GDM1 (cell line): Measurements from ENCODE around the gene DCP2.
A peak's percentile ranks its signal among the peaks of the same experiment; 100 is the strongest.
"Not testable (repeated sequence)": the region's sequence is repeated elsewhere in the genome, so short reads cannot be mapped to it uniquely, and the experiment has no call there.

Source experiments
- DNase-seq: peaks from one replicate; lab custom pipeline; 2025; lab: John Stamatoyannopoulos, UW

The DCP2 gene

DNA sequence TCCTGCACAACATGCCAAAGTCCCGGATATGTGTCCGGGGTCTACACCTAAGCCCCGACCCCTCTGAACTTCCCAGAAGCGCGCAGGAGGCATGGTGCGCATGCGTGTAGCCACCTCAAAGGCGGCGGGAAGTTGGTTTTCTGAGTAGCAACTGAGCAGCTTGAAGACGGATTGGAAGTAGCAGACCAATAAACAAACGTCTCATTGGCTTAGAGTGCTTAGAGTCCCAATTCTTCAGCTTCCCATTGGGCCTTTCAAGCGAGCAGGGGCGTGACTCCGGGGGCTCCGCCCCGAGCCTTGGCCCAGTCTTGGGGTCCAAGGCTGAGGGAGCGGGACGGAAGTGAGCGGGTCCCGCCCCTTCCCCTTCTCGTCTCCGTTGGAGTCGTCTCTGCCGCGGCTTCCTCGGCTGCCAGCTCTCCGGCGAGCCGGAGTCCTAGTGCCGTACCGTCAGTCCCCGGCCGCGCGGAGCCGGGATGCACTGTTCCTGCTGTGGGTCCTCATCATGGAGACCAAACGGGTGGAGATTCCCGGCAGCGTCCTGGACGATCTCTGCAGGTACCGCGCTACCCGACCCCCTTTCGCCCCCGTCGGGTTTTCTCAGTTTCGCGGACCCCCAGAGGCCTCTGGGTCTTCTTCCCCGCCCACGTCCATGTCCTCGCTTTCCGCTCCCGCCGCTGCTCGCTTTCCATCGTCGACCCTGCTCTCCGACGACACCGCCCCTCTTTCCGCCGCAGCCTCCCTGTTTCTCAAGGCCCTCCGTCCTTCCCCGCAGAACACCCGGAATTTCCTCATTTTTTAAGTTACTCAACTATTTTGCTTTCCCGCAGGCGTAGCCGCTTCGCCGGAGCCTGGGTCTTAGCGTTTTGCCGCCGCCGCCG, at the start of gene DCP2:
Gene DCP2 (plus strand): TSS at position 367 of the 878 bp plus-strand sequence. CDS start 136 bp downstream, at position 503.
- DNase-seq = peak; percentile 98

DNA sequence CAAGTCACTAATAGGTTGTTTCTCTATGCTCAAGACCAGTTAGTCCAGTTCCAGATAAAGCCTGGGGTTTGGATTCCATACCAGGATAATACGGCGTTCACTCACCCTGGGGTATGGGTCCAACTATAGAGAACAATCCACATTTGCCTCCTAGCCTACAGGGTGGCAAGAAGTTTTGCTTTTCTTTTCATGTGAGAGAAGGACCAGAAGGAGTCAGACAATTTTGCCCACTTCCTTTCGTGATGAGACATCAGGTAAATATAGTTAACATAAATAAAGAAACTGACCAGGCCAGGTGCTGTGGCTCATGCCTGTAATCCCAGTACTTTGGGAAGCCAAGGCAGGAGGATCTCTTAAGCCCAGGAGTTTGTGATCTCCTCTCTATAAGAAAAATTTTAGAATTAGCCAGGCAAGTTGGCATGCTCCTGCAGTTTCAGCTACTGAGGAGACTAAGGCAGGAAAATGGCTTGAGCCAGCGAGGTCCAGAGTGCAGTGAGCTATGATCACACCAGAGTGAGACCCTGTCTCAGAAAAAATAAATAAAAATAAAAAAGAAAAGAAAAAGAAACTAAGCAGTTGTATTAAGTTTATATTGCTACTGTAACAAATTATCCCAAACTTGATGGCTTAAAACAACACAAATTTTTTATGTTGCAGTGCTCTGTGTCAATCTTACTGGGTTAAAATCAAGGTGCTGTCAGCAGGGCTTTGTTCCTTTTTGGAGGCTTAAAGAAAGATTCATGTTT, 47.1 kb upstream of the DCP2 start:
- DNase-seq = no peak

DNA sequence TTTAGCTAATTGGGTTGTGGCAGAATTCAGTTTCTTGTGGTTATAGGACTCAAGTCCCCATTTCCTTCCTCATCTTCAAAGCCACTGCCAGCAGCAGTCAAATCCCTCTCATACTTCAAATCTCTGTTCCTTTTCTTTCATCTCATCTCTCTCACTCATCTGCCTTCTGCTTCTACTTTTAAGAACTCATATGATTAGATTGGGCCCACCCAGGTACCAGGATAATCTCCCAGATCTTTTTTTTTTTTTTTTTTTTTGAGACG, 46.6 kb upstream of the DCP2 start:
- DNase-seq = peak; percentile 50

DNA sequence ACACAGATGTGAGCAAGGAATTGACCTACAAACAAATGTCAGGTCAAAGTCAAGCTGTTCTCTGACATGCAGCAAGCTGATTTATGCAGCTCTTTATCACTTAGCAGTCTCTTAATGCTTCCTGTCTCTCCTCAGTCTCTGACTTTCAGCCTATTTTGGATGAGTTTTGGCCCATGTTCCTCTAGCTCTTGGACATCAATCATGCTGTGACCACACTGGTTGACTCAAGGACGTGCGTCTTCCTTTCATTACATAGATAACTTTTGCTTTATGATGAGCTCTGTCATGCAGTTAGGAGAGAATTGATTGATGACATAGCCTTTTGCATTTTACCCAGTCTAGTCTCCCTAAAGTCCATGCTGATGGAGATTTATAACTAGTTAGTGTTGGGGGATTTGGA, 45.1 kb upstream of the DCP2 start:
- DNase-seq = no peak

DNA sequence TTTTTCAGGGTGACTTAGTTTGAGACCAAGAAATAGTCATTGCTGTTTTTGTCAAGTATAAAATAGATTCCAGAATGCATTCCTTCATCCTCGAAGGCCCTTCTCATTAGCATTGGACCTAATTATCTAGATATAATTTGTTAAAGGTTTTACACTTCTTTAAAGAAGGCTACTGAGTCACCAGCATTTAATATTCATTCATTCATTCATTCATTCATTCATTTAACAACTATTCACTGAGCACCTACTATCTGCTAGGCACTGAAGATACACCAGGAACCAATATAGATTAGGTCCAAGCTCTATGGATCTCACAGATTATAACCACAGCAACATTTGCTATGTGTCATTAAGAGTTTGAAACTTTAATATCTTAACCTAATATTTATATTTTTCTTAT, 43.5 kb upstream of the DCP2 start:
- DNase-seq = no peak

DNA sequence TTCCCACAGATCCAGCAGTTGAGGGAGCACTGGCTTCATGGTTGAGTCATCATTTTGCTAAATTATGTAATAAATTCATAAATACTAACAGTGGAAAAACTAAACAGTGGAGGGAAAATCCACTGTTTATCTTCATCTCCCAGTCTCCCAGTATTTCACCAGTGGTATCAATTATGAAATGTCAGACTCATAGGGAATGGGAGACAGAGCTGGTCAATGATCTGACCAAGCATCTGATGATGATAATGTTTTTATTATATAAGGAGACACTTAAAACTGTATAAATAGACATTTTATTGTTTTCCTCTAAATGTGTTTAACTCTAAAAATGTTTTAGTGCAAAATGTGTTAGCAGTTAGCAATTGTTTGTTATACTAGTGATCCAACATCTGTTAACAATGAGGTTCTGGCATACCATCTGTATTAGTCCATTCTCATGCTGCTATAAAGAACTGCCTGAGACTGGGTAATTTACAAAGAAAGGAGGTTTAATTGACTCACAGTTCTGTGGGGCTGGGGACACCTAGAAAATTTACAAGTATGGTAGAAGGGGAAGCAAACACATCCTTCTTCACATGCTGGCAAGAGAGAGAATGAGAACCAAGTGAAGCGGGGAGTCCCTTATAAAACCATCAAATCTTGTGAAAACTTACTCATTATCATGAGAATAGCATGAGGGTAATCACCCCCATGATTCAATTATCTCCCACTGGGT, 42.8 kb upstream of the DCP2 start:
- DNase-seq = no peak

DNA sequence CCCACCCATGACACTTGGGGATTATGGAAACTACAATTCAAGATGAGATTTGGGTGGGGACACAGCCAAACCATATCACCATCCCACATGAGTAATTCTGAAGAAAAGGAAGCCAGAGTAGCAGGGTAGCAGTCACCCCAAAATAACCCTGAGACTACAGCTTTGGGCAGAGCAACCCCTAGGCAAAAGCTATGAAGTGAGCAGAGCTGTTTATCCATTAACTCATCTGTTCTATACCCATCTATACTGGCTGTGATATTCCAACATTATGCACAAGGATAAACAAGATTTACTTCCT, 42.3 kb upstream of the DCP2 start:
- DNase-seq = no peak

DNA sequence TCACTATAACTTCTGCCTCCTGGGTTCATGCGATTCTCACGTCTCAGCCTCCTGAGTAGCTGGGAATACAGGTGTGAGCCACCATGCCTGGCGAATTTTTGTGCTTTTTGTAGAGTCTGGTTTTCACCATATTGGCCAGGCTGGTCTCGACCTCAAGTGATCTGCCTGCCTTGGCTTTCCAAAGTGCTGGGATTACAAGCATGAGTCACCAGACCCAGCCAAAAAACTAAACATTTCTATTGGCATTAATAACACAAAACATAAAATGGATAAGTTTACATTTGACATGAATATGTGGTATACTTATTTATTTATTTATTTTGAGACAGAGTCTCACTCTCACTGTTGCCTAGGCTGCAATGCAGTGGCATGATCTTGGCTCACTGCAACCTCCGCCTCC, 40.9 kb upstream of the DCP2 start:
- DNase-seq = no peak

DNA sequence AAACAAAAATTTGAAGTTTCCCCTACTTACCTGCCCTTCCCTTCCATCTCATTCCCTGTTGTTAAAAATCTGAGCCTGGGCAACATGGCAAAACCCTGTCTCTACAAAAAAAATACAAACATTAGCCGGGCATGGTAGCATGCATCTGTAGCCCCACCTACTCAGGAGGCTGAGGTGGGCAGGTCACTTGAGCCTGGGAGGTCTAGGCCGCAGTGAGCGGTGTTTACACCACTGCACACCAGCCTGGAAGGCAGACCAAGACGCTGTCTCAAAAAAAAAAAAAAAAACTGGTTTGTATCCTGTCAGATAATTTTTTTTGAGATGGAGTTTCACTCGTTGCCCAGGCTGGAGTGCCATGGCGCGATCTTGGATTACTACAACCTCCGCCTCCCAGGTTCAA, 38.3 kb upstream of the DCP2 start:
- no peak for DNase-seq

DNA sequence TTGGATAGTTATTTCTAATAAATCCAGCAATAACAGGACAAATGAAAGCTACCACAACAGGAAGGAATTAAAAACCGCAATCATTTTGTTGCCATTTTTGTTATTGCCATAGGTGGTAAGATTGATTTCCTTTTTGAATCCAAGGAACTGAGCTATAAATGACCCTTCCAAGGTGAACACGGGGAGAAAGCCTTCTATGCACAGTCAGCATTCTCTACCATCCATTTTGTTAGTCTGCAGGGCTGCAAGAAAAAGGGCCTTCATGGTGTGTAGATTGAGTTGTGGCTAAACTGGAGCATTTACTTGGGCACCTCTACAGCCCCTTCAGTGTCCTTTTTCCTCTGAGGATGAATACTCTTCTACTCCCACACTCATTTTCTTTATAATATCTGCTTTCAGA, 35.9 kb upstream of the DCP2 start:
- DNase-seq = no peak

DNA sequence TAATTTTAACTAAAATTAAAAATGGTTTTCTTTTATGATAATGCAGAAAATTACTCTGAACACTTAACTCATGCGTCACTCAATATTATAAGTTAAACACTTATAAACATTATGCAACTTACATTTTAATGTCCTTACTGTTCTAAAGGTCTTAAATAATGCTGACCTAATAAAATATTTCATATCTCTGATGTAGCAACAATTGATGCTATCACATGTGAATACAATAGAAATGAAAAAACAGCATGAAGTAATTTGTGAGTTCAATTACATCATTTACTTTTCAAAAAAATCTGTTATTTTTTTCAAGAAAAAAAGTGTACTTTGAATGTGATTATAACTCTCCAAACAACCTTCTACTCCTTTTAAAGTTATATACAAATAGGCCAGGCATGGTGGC, 28.1 kb upstream of the DCP2 start:
- DNase-seq = no peak

DNA sequence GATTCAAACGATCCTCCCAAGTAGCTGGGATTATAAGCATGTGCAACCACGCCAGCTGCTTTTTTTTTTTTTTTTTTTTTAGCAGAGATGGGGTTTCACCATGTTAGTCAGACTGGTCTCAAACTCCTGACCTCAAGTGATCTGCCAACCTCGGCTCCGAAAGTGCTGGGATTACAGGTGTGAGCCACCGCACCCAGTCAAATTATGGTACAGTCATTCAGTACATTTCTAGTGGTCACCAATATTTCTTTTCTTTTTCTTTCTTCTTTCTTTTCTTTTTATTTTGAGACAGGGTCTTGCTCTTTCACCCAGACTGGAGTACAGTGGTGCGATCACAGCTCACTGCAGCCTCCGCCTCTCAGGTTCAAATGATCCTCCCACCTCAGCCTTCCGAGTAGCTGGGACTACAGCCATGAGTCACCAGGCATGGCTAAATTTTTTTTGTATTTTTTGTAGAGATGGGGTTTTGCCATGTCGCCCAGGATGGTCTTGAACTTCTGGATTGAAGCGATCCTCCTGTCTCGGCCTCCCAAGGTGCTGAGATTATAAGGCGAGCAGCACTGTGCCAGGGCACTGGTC, 25.4 kb upstream of the DCP2 start:
- no peak for DNase-seq

DNA sequence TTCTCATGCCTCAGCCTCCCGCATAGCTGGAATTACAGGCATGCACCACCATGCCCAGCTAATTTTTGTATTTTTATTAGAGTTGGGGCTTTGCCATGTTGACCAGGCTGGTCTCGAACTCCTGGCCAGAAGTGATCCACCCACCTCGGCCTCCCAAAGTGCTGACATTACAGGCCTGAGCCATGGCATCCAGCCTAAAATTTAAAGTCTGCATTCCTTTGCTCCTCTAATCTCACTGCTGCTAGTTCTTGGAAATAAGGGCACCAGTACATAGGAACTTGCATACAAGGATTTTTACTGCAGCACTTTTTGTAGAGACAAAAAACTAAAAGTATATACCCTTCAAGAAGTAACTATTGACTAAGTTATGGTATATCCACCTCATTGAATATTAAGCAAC, 20.0 kb upstream of the DCP2 start:
- no peak for DNase-seq

DNA sequence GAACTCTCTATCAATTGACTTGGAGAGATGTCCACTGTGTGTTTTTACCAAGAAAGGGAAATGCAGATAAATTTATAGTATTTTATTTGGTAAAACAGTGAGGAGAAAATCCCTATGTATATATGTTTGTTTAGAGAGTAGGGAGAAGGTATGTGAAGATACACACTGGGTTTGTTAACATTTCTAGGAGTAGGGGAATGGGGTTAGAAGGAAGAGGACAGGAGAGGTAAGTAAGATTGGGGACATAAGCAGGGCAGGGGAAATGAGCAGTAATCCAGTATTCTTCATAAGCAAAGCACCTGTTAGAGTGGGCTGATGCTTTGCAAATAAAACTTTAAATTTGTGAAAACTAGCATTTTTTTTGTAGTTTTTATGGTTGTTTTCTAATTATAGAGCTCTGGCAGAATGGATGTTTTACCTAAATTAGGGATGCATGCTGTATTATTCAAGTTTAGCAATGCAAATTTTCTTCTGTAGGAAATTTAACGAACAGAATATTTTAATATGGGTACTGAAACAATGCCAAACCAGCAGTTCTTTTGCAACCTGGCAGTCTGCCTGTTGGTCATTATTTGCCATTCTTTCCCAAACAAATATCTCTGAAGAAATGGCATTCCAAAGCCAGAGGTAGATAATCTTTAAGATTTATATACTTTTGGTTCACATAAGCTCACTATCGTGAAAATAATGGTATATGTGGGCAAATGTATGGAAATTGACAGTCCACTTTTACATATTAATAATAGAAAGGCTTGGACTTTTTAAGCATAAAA, 19.4 kb upstream of the DCP2 start:
- DNase-seq = no peak

DNA sequence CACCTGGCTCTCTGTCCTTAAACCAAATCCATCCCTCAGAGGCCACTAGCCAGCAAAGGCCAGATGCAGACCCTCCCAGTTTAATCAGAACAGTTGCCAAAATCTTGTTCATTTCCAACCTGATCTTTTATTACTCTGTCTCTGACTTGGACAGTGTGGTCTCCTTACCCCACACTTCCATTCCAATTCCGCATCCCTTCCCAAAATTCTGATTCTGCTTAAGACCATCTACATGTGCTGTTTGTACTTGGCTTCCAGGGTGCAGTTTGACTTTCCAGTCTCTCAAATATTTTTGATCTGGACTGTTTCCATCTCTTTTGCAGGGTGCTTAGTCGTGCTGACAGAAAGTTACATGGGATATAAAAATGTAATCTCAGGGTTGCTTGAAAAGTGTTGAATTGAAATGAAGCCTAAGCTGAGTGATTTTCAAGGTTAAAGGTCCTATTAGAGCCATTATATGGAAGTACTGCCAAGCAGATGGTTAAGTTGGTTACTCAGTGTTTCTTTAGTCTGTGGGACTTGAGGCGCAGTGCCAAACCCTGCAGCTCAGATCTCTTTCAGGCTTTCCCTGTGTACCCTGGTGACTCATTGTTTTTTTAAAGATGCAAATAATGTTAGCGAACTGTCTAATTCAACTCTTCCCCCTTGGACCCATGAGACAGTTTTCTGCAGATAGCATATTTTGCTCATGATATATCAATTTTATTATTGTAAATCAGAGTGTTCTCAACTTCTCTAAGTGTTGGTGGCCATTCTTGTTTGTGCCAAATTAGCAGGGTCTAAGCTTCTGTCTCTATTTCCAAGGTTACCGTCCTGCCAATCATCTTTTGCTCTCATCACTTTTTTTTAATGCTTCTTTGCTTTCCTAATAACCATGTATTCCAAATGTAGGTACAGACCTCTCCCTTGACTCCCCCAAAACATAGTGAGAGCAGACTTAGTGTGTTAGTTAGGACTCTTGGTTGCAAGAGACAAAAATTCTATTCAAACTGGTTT, 18.2 kb upstream of the DCP2 start:
- no peak for DNase-seq

DNA sequence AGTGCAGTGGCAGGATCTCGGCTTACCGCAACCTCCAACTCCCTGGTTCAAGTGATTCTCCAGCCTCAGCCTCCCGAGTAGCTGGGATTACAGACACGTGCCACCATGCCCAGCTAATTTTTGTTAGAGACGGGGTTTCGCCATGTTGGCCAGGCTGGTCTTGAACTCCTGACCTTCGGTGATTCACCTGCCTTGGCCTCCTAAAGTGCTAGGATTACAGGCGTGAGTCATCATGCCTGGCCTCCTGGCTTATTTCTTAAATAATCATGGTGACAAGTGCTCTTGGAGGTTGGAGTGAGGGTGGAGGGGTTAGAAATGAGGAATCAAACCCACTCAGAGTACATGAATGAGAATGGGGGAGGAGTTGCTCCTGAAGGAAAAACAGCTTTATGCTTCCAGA, 16.7 kb upstream of the DCP2 start:
- DNase-seq = not testable (repeated sequence)

DNA sequence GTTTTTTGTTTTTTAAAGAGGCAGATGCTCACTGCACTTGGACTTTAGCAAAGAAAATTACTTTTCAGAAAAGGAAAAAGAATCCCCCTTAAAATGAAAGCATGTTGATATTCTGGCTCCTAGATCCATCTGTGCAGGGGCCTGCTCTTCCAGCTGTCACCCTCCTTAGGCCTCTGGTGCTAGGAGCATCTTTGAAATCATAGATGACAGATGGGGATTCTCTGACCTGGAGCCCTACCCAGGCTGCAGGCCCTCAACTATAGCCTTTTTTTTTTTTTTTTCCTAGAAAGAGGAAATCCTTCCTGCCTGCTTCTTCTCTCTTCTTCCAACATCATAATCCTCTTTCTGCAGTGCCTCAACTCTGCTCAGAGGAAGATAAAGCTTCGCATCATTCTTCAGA, 16.3 kb upstream of the DCP2 start:
- no peak for DNase-seq

DNA sequence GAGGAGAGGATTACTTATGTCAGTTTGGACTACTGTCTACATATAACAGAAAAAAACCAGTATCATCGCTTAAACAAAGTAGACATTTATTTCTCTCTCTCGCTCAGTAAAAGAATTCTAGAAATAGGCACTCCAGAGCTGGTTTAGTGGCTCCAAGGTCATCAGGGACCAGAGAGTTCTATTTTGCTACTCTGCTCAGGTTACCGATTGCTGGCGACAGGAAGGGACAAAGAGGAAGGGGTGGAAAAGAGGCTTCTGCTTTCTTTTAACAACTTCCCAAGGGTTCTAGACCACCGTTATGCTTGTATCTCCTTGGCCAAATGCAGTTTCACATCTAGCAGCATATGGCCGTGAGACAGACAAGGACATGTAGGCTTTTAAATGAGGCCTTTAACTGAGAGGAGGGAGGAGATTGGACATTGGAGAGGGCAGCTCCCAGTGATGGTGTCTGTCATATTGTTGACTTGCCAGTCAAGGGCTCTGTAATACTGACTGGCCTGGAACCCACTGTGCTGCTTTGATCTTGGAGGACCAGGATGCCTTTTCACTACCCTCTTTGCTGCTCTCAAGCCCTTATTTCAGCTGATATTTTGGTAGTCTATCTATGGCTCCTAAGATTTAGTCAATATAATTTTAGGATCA, 15.6 kb upstream of the DCP2 start:
- no peak for DNase-seq

DNA sequence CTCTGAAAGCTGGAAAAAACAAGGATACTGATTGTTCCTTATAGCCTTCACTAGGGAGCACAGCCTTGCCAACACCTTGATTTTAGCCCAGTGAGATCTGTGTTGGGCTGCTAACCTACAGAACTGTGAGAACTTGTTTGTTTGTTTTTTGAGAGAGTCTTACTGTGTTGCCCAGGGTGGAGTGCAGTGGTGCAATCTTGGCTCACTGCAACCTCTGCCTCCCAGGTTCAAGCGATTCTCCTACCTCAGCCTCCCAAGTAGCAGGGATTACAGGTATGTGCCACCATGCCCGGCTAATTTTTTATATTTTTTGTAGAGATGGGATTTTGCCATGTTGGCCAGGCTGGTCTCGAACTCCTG, 13.2 kb upstream of the DCP2 start:
- not testable (repeated sequence) for DNase-seq

DNA sequence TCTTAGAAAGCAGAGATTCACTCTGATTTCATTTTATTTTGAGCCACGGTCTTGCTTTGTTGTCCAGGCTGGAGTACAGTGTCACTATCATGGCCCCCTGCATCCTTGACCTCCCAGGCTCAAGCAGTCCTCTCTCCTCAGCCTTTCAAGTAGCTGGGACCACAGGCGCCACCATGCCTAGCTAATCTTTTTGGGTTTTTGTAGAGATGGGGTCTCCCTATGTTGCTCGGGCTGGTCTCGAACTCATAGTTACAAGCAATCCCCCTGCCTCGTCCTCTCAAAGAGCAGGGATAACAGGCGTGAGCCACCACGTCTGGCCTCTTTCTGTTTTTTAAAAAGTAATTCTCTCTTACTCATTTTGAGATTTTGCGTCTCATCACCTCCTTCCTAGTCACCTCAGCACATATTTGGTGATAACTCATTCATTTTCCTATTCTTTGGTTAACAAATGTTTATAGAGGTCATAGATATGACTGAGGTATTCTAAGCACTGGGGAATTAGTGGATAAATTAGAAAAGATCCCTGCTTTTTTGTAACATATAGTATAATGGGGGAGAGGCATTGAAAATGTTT, 10.8 kb upstream of the DCP2 start:
- no peak for DNase-seq
